Parietal lobe (tissue), 2 donors: ENCODE data around the gene HIC2. TPM values are rescaled to one million over a fixed set of nuclear protein-coding genes. Genes with fewer than 3 reads are reported as not detected.

Source experiments
- small RNA-seq: library from RNA; depleted of rRNA; stranded (forward); fragments of <200 nt; gene quantifications from one replicate; pipeline ENCODE3, GENCODE V24; 2014; ENCODE audit warnings: low replicate concordance
- total RNA-seq: library from RNA; depleted of rRNA; stranded (reverse); fragments of >200 nt; gene quantifications from one replicate; pipeline ENCODE4 v1.2.3, GENCODE V29; 2014

Gene HIC2
- total RNA-seq = 17.8 TPM

DNA sequence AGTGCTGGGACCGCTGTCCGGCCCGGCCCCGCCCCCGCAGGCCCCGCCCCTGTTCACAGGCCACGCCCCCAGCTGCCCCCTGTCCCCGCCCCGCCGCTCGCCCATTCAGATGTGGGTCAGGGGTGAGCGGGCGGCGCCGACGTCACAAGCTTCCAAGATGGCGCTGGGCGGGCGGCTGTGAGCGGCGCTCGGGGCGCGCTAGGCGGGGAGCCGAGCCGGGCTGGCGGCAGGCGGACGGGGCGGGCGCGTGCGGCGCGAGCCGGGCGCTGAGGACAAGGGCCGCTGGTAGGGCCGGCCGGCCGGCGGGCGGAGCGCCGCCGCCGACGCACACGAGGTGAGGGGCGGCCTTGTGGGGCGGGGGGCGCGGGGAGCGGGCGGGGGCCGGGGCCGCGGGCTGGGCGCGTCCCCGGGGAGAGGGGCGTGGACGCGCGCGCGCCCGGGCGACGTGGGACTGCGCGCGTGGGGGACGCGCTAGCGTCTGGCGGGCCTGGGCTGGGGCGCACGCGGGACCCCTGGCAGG is at the start of gene HIC2:
Gene HIC2 (plus strand): TSS at position 145 of the 520 bp plus-strand sequence. CDS start 25,461 bp downstream, outside the sequence.

DNA sequence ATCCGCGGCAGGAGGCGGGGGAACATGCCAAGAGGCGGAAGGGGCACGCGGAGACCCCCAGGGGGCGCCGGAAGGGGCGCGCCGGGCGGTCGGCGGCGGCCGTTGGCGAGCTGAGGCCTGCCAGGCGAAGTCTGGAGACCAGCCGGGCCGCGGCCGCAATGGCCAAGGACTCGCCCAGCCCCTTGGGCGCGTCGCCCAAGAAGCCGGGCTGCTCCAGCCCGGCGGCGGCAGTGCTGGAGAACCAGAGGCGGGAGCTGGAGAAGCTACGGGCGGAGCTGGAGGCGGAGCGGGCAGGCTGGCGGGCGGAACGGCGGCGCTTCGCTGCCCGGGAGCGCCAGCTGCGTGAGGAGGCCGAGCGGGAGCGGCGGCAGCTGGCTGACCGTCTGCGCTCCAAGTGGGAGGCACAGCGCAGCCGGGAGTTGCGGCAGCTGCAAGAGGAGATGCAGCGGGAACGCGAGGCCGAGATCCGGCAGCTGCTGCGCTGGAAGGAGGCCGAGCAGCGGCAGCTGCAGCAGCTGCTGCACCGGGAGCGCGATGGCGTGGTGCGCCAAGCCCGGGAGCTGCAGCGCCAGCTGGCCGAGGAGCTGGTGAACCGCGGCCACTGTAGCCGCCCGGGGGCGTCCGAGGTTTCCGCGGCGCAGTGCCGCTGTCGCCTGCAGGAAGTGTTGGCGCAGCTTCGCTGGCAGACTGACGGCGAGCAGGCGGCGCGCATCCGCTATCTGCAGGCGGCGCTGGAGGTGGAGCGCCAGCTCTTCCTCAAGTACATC is 33.3 kb upstream of the HIC2 start, which contains the start of gene RIMBP3B:
Gene RIMBP3B (plus strand): TSS at position 51 of the 767 bp plus-strand sequence. CDS start 108 bp downstream, at position 159.

DNA sequence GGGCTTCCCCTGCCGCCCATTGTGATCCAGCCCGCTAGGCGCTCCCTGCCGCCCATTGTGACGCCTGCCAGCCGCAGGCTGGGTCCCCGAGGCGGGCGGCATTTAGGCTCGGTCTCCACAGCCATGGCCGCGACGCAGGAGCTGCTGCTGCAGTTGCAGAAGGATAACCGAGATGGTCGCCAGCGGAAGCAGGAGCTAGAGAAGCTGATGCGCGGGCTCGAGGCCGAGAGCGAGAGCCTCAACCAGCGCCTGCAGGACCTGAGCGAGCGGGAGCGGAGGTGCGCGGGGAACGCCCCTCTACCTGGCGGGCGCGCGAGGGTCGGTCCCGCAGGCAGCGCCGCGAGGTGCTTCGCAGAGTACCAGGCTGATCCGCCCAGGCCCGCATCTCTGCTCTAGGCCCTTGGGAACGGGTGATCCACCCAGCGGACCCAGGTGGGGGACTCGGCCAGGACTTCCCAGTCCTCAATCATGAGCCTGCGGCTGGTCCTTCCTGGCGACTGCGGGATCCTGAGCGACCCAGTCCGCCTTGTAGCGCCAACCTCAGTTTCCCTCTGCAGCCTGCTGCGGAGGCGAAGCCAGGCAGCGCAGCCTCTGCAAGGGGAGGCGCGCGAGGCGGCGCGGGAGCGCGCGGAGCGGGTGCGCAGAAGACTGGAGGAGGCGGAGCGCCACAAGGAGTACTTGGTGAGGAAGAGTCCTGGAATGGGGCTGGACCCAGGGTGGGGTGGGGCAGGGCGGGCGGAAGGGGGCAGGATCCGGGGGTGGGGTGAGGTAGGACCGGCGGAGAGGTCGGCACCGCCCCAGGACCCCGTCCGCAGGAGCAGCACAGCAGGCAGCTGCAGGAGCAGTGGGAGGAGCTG is 50.4 kb downstream of the HIC2 start, which contains the start of gene TMEM191C:
Gene TMEM191C (plus strand): TSS at position 51 of the 857 bp plus-strand sequence. CDS start 73 bp downstream, at position 124.

Small RNA genes lying within 50 kb of the gene (small RNA-seq; reads per million reads assigned to genes)
- gene RF00492 (not detected), gene RN7SKP63 (not detected)

Other genes starting within 250 kb of the HIC2 start
- gene RIMBP3B, start 33.6 kb upstream of the HIC2 start, total RNA-seq = 0.63 TPM
- 4.4 TPM for gene TMEM191C, start 50.0 kb downstream of the HIC2 start, total RNA-seq
- 1.3 TPM for gene RIMBP3C, start 134.1 kb downstream of the HIC2 start, total RNA-seq
- gene UBE2L3, start 150.3 kb downstream of the HIC2 start, total RNA-seq = 30.0 TPM
- gene YDJC, start 212.7 kb downstream of the HIC2 start, total RNA-seq = 9.4 TPM
- 0.31 TPM for gene CCDC116, start 215.4 kb downstream of the HIC2 start, total RNA-seq
- gene SDF2L1, start 224.9 kb downstream of the HIC2 start, total RNA-seq = 4.1 TPM
- gene PPIL2, start 248.6 kb downstream of the HIC2 start, total RNA-seq = 61.7 TPM